Measurements from ENCODE around the gene ARHGEF37. TPM values are rescaled to one million over a fixed set of nuclear protein-coding genes. Genes with fewer than 3 reads are reported as not detected.

ARHGEF37 gene
- total and polyA plus RNA-seq, 4 donors: 2.2 to 9.1 (median 3.7) TPM

- 92 to 100% methylated on average over 1 of the region's 1 CpG for whole genome bisulfite sequencing, 2 donors
Observed at GRCh38 chr5:149658299-149658698, 77.0 kb downstream of the ARHGEF37 start.

GRCh38 chr5:149664083-149664482, 82.8 kb downstream of the ARHGEF37 start:
- Histone ChIP-seq H3K27me3 (ENCODE audit: control insufficient read depth in 3 of 3, insufficient read depth in 3 of 3, low read length in 2 of 3) (no peaks in the 10 kb centered on the region), H3K9ac (ENCODE audit: insufficient read depth in 1 of 2, low read length in 2 of 2) (no peak overlapping the region)
- WGBS, 2 donors: 69 to 74% methylated on average over 1 of the region's 1 CpG

More at GRCh38 chr5:149658299-149658698, 77.0 kb downstream of the ARHGEF37 start:
- Histone ChIP-seq H3K36me3 (ENCODE audit: control insufficient read depth in 4 of 4, insufficient read depth in 4 of 4, low read length in 4 of 4) (no peaks in the 10 kb centered on the region), H3K9me3 (ENCODE audit: control insufficient read depth in 4 of 4, insufficient read depth in 3 of 4, low read length in 3 of 4) (peaks cover 0 to 6% (median 0%) of the 10 kb centered on the region in 4 donors), H3K9ac (ENCODE audit: insufficient read depth in 1 of 2, low read length in 2 of 2) (no peak overlapping the region), H3K27ac (ENCODE audit: low read depth in 1 of 2, low read length in 1 of 2) (peak overlapping the region in 1 of 2 donors; percentile 72), H3K4me1 (ENCODE audit: control insufficient read depth in 5 of 5, insufficient read depth in 5 of 5, low read length in 5 of 5) (no peaks in the 10 kb centered on the region), H3K27me3 (ENCODE audit: control insufficient read depth in 3 of 3, insufficient read depth in 3 of 3, low read length in 2 of 3) (no peaks in the 10 kb centered on the region), H3K4me3 (no peak overlapping the region)
- ATAC-seq (ENCODE audit: insufficient read depth, low FRiP score) (no peak), DNase-seq (no peak)
- no peak for TF ChIP-seq CTCF (IDR thresholded peaks at IDR 0.05; ENCODE audit: control extremely low read depth, extremely low read depth)

GRCh38 chr5:149664666-149665415, 83.5 kb downstream of the ARHGEF37 start:
- ATAC-seq (ENCODE audit: insufficient read depth, low FRiP score) (no peak), DNase-seq (no peak)
- 94 to 96% methylated on average over 11 of the region's 11 CpGs for WGBS, 2 donors
- Histone ChIP-seq H3K4me1 (ENCODE audit: control insufficient read depth in 5 of 5, insufficient read depth in 5 of 5, low read length in 5 of 5) (peaks cover 0 to 4% (median 0%) of the 10 kb centered on the region in 5 donors), H3K36me3 (ENCODE audit: control insufficient read depth in 4 of 4, insufficient read depth in 4 of 4, low read length in 4 of 4) (no peaks in the 10 kb centered on the region), H3K4me3 (no peak overlapping the region), H3K9me3 (ENCODE audit: control insufficient read depth in 4 of 4, insufficient read depth in 3 of 4, low read length in 3 of 4) (peaks cover 0 to 4% (median 0%) of the 10 kb centered on the region in 4 donors), H3K9ac (ENCODE audit: insufficient read depth in 1 of 2, low read length in 2 of 2) (no peak overlapping the region), H3K27me3 (ENCODE audit: control insufficient read depth in 3 of 3, insufficient read depth in 3 of 3, low read length in 2 of 3) (no peaks in the 10 kb centered on the region), H3K27ac (ENCODE audit: low read depth in 1 of 2, low read length in 1 of 2) (no peak overlapping the region)
- TF ChIP-seq CTCF (IDR thresholded peaks at IDR 0.05; ENCODE audit: control extremely low read depth, extremely low read depth): no peak

More at GRCh38 chr5:149664083-149664482, 82.8 kb downstream of the ARHGEF37 start:
- no peak overlapping the region for H3K27ac ChIP-seq (ENCODE audit: low read depth in 1 of 2, low read length in 1 of 2)
- H3K4me3 ChIP-seq: no peak overlapping the region
- ATAC-seq (ENCODE audit: insufficient read depth, low FRiP score): no peak
- H3K4me1 ChIP-seq (ENCODE audit: control insufficient read depth in 5 of 5, insufficient read depth in 5 of 5, low read length in 5 of 5): peaks cover 0 to 4% (median 0%) of the 10 kb centered on the region in 5 donors
- no peak for TF ChIP-seq CTCF (IDR thresholded peaks at IDR 0.05; ENCODE audit: control extremely low read depth, extremely low read depth)
- peaks cover 0 to 4% (median 0%) of the 10 kb centered on the region in 4 donors for H3K9me3 ChIP-seq (ENCODE audit: control insufficient read depth in 4 of 4, insufficient read depth in 3 of 4, low read length in 3 of 4)
- no peak for DNase-seq
- no peaks in the 10 kb centered on the region for H3K36me3 ChIP-seq (ENCODE audit: control insufficient read depth in 4 of 4, insufficient read depth in 4 of 4, low read length in 4 of 4)
